ENCODE results near the gene VASH1. TPM values are rescaled to one million over a fixed set of nuclear protein-coding genes. Genes with fewer than 3 reads are reported as not detected.

VASH1 gene
- polyA plus RNA-seq, 1 of the 3 experiments (the other 2 are of a cell fraction): 4.9 TPM

GRCh38 chr14:76782115-76782884, 21.0 kb downstream of the VASH1 start (continued):
- TF ChIP-seq REST (IDR thresholded peaks at IDR 0.05; ENCODE audit: low read depth, low read length) (no peak), SMC3 (IDR thresholded peaks at IDR 0.05; ENCODE audit: low read depth, low read length) (no peak), RCOR1 (IDR thresholded peaks at IDR 0.05; ENCODE audit: low read length) (no peak)

- no peaks in the 10 kb centered on the region for H3K9me2 ChIP-seq
- DNase-seq: no peak
- no peaks in the 10 kb centered on the region for H3K27me3 ChIP-seq (ENCODE audit: insufficient read depth)
- H3K4me2 ChIP-seq: no peak overlapping the region
- no peak overlapping the region for H3K9ac ChIP-seq
- H3F3A ChIP-seq (replicated peaks; ENCODE audit: insufficient read depth): no peaks in the 10 kb centered on the region
- ChIA-PET CTCF (interaction anchor here (0.6 to 7.7 kb wide), 4 partner anchors 11 to 73 kb away, joined by 3 to 147 read pairs (median 9); no protein-coding TSS in a partner anchor), POLR2A (interaction anchor here (2.4 kb wide), 1 partner anchor 29 kb away, joined by 6 read pairs; the partner anchor contains the start of gene ANGEL1)
- no peak overlapping the region; a peak in 1 of 4 replicates for H3K27ac ChIP-seq (ENCODE audit: low read depth in 2 of 2, low read length in 1 of 2)
- no peaks in the 10 kb centered on the region for H4K20me1 ChIP-seq (ENCODE audit: insufficient read depth)
- WGBS (ENCODE audit: low lambda C conversion rate): 91% methylated on average over 9 of the region's 9 CpGs
- no peak overlapping the region for H3K4me3 ChIP-seq (ENCODE audit: low read depth in 2 of 2, low read length in 1 of 2)
- peaks cover 14 to 44% of the 10 kb centered on the region in 2 experiments; a peak in 2 of 4 replicates for H3K4me1 ChIP-seq (ENCODE audit: control insufficient read depth in 1 of 2, insufficient read depth in 2 of 2, low read depth in 1 of 2, low read length in 1 of 2)
- no peaks in the 10 kb centered on the region for H3K79me2 ChIP-seq (ENCODE audit: insufficient read depth)
- H3K36me3 ChIP-seq (replicated peaks in 1 of 2; ENCODE audit: control insufficient read depth in 1 of 2, insufficient read depth in 2 of 2, low read length in 1 of 2): peaks cover 0 to 32% of the 10 kb centered on the region in 2 experiments
- no peak overlapping the region for H2AFZ ChIP-seq (ENCODE audit: low read depth)
- no peaks in the 10 kb centered on the region for H3K9me3 ChIP-seq
- TF ChIP-seq ZBTB33 (IDR thresholded peaks at IDR 0.05; ENCODE audit: borderline replicate concordance, low read depth): no peak
- no peak for TF ChIP-seq GABPA (IDR thresholded peaks at IDR 0.05; ENCODE audit: low read depth)
- TF ChIP-seq TCF12 (IDR thresholded peaks at IDR 0.05): no peak
- TF ChIP-seq NFIC (IDR thresholded peaks at IDR 0.05; ENCODE audit: borderline replicate concordance): no peak
- no peak for TF ChIP-seq REST (IDR thresholded peaks at IDR 0.05; ENCODE audit: low read depth, low read length)
- no peak for TF ChIP-seq CHD2 (IDR thresholded peaks at IDR 0.05; ENCODE audit: low read length, partially characterized antibody)
- TF ChIP-seq JUND (IDR thresholded peaks at IDR 0.05): no peak
- TF ChIP-seq FOXM1 (IDR thresholded peaks at IDR 0.05; ENCODE audit: low read depth): no peak
- no peak for TF ChIP-seq MAX (IDR thresholded peaks at IDR 0.05; ENCODE audit: low read depth)
- TF ChIP-seq TAF1 (IDR thresholded peaks at IDR 0.05; ENCODE audit: borderline replicate concordance, low read depth, low read length): no peak
- TF ChIP-seq ELF1 (IDR thresholded peaks at IDR 0.05): no peak
- no peak for TF ChIP-seq RCOR1 (IDR thresholded peaks at IDR 0.05; ENCODE audit: low read length)
- TF ChIP-seq TEAD4 (IDR thresholded peaks at IDR 0.05; ENCODE audit: borderline replicate concordance, insufficient read depth): no peak
- TF ChIP-seq EZH2phosphoT487 (IDR thresholded peaks at IDR 0.05; ENCODE audit: borderline replicate concordance, low read depth): no peak
- no peak for TF ChIP-seq USF2 (IDR thresholded peaks at IDR 0.05; ENCODE audit: borderline replicate concordance, low read depth, low read length)
- TF ChIP-seq FOXJ3 (CRISPR knock-in tag; IDR thresholded peaks at IDR 0.05): no peak
- TF ChIP-seq POLR2AphosphoS5 (IDR thresholded peaks at IDR 0.05; ENCODE audit: low read depth, low read length): no peak
- TF ChIP-seq SIN3A (IDR thresholded peaks at IDR 0.05; ENCODE audit: borderline replicate concordance, low read depth, low read length): no peak
These were observed 21.8 kb downstream of the VASH1 start for GRCh38 chr14:76782885-76783566.

Measured in SK-N-SH (cell line).